T-cell (primary cell): Measurements from ENCODE around the gene CNNM3. TPM values are rescaled to one million over a fixed set of nuclear protein-coding genes. Genes with fewer than 3 reads are reported as not detected.

ENCODE experiments used
- ATAC-seq, 4 experiments: fragments of 200-7000 bp in 3 of 4; fragments of 150-1000 bp in 1 of 4; cut with Tn5 transposase; replicated peaks in 1 of 4; 1 replicate in 3 of 4; 2 replicates in 1 of 4; pipeline ENCODE4 v1.10.0; 2021; ENCODE audit warnings: moderate library complexity in 3 of 4, mild to moderate bottlenecking in 2 of 4, moderate number of reproducible peaks in 1 of 4
- CTCF ChIA-PET, 2 donors: fragments of 300-600 bp; sonication (Branson Sonifier 250); formaldehyde crosslinking; loops; one replicate each; lab custom pipeline; 2022; ENCODE audit warnings: antibody characterized with exemption in 2 of 2; lab: Charles Lee
- POLR2A ChIA-PET, 2 donors: fragments of 300-600 bp; sonication (Branson Sonifier 250); formaldehyde crosslinking; loops; one replicate each; lab custom pipeline; 2022; ENCODE audit warnings: antibody characterized with exemption in 2 of 2; lab: Charles Lee
- DNase-seq, 35 experiments: peaks; one replicate each; pipeline versions ENCODE4 v3.0.0 to v3.0.0-alpha.2; 2013 to 2023
- H3K27ac ChIP-seq: one replicate; pipeline ENCODE4 v1.5.1; 2013; ENCODE audit warnings: low read length
- H3K27me3 ChIP-seq, 2 experiments: replicated peaks in 1 of 2; 1 replicate in 1 of 2; 2 replicates in 1 of 2; pipeline versions ENCODE4 v1.6.1 to v1.7.0; 2013; ENCODE audit warnings: low read length in 1 of 2, mixed read lengths in 1 of 2; ENCODE audit not compliant: control insufficient read depth in 2 of 2, insufficient read depth in 2 of 2; ENCODE audit errors: extremely low read depth in 1 of 2
- H3K36me3 ChIP-seq, 2 donors: 1 replicate in 1 of 2; 2 replicates in 1 of 2; pipeline versions ENCODE4 v1.6.1 to v1.7.0; 2013; ENCODE audit warnings: low read length in 1 of 2; ENCODE audit not compliant: control insufficient read depth in 2 of 2, insufficient read depth in 1 of 2; ENCODE audit errors: extremely low read depth in 1 of 2
- H3K4me1 ChIP-seq, 2 experiments: 1 replicate in 1 of 2; 2 replicates in 1 of 2; pipeline versions ENCODE4 v1.6.1 to v1.7.0; 2013; ENCODE audit warnings: low read length in 2 of 2, mixed read lengths in 1 of 2; ENCODE audit not compliant: insufficient read depth in 2 of 2, control insufficient read depth in 1 of 2; ENCODE audit errors: extremely low read depth in 1 of 2
- H3K4me3 ChIP-seq, 2 donors: 1 replicate in 1 of 2; 2 replicates in 1 of 2; pipeline versions ENCODE4 v1.5.1 to v1.7.0; 2013; ENCODE audit warnings: mild to moderate bottlenecking in 2 of 2, low read length in 1 of 2, moderate library complexity in 1 of 2; ENCODE audit not compliant: control insufficient read depth in 1 of 2; ENCODE audit errors: extremely low read depth in 1 of 2
- H3K9me3 ChIP-seq: 2 replicates; pipeline ENCODE4 v1.7.0; 2013
- H3K27ac Mint-ChIP-seq, 2 donors: one replicate each; pipeline ENCODE4 v1.8.0; 2020 to 2021; ENCODE audit warnings: mild to moderate bottlenecking in 2 of 2, mixed read lengths in 2 of 2
- H3K27me3 Mint-ChIP-seq, 2 donors: one replicate each; pipeline ENCODE4 v1.8.0; 2021 to 2022; ENCODE audit warnings: mixed read lengths in 2 of 2
- H3K36me3 Mint-ChIP-seq: one replicate; pipeline ENCODE4 v1.8.0; 2021; ENCODE audit warnings: mixed read lengths
- H3K4me1 Mint-ChIP-seq, 3 donors: one replicate each; pipeline ENCODE4 v1.8.0; 2020 to 2022; ENCODE audit warnings: mixed read lengths in 3 of 3, mild to moderate bottlenecking in 1 of 3
- H3K4me3 Mint-ChIP-seq, 3 donors: one replicate each; pipeline ENCODE4 v1.8.0; 2020 to 2022; ENCODE audit warnings: mild to moderate bottlenecking in 3 of 3, mixed read lengths in 3 of 3, moderate library complexity in 3 of 3
- H3K9me3 Mint-ChIP-seq, 3 donors: one replicate each; pipeline ENCODE4 v1.8.0; 2020 to 2022; ENCODE audit warnings: mixed read lengths in 3 of 3
- WGBS: methylation state at CpG from one replicate; pipeline ENCODE4 v1.1.5; 2013; ENCODE audit warnings: missing lambda C conversion rate; ENCODE audit not compliant: insufficient coverage; 5-methylcytosine and 5-hydroxymethylcytosine counted together
- total RNA-seq, 35 experiments: library from RNA in 6 of 35; stranded (reverse) in 6 of 35; fragments of 120-200 nt in 1 of 35; gene quantifications; one replicate each; pipeline versions ENCODE4 v1.2.1 to v1.2.4 and lab custom pipeline; 2013 to 2026

The CNNM3 gene
- total RNA-seq, 5 donors from 2014 or later (not counting 1 experiment from before 2014, with no cell fraction given): 44.2 to 55.3 (median 48.0) TPM

DNA sequence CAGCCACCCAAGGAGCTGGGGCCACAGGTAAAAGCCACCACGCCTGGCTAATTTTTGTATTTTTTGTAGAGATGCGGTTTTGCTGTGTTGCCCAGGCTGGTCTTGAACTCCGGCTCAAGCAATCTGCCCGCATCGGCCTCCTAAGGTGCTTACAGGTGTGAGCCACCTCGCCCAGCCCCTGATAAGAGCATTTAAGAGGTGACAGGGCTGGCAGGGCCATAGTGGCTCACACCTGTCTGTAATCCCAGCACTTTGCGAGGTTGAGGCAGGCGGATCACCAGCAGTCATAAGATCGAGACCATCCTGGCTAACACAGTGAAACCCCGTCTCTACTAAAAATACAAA lies 9.0 kb upstream of the CNNM3 start:
- Histone ChIP-seq H3K4me1 (peaks cover 0 to 26% of the 10 kb centered on the region in 2 experiments), H3K4me3 (peak overlapping the region in 1 of 2 donors; percentile 28), H3K9me3 (no peaks in the 10 kb centered on the region), H3K36me3 (peaks cover 3 to 17% of the 10 kb centered on the region in 2 donors), H3K27me3 (no peaks in the 10 kb centered on the region), H3K27ac (peak overlapping the region; percentile 77)
- Mint-ChIP-seq H3K27me3 (no peaks in the 10 kb centered on the region), H3K36me3 (peaks cover 2% of the 10 kb centered on the region), H3K27ac (peak overlapping the region; percentile 97 to 100), H3K4me3 (peak overlapping the region; percentile 67 to 70 (median 69)), H3K9me3 (no peaks in the 10 kb centered on the region), H3K4me1 (peaks cover 21 to 41% (median 34%) of the 10 kb centered on the region in 3 donors)
- POLR2A ChIA-PET: interaction anchor here in 1 of 2 donors (0.6 to 1.0 kb wide), 2 partner anchors 33 to 50 kb away, joined by 3 to 5 read pairs; no protein-coding TSS in a partner anchor
- DNase-seq (no peak), ATAC-seq (peak in 3 of 4 experiments; percentile 2 to 13 (median 3))
- CTCF ChIA-PET: interaction anchor here in 1 of 2 donors (0.6 to 1.4 kb wide), 2 partner anchors 47 to 51 kb away, joined by 3 to 7 read pairs; partner anchors contain the start of gene ANKRD39
- 69% methylated on average over 6 of the region's 10 CpGs for WGBS

DNA sequence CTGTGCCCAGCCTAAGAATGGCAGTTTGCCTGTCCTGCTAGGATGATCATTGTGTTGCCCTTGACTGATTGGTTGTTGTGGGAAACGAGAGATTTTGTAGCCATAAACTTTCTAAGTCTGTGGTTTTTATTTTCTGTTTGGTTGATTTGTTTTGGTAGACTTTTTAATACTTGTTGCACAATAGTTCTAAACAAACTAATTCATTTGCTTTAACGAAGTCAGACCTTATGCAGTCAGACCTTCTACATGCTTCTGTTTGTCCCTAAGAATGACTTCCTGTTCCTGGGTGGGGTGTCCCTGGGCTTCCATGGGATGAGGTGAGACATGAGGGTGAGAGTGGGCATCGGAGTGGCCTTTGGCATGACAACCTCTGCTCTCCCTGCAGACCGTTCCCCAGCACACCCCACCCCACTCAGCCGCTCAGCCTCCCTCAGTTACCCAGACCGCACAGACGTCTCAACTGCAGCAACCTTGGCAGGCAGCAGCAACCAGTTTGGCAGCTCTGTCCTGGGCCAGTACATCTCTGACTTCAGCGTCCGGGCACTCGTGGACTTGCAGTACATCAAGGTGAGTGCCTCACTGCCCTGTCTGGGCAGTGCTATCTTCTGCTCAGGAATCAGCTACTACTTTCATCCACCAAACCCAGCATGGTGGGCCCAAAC lies 7.8 kb upstream of the CNNM3 start:
- no peak overlapping the region for H3K4me3 Mint-ChIP-seq

GRCh38 chr2:96809216-96809882 lies 6.7 kb upstream of the CNNM3 start:
- no peak overlapping the region for H3K4me3 Mint-ChIP-seq
- H3K4me1 ChIP-seq: peaks cover 0 to 19% of the 10 kb centered on the region in 2 experiments
- peaks cover 24 to 49% (median 48%) of the 10 kb centered on the region in 3 donors for H3K4me1 Mint-ChIP-seq
- H3K9me3 Mint-ChIP-seq: no peaks in the 10 kb centered on the region
- no peak overlapping the region for H3K27ac ChIP-seq
- H3K4me3 ChIP-seq: no peak overlapping the region
- 92% methylated on average over 11 of the region's 13 CpGs for WGBS
- H3K36me3 Mint-ChIP-seq: peaks cover 2% of the 10 kb centered on the region
- peak overlapping the region; percentile 69 to 97 for H3K27ac Mint-ChIP-seq
- H3K27me3 Mint-ChIP-seq: no peaks in the 10 kb centered on the region
- H3K9me3 ChIP-seq: no peaks in the 10 kb centered on the region
- POLR2A ChIA-PET: no interaction called here
- DNase-seq (no peak), ATAC-seq (no peak)
- CTCF ChIA-PET: no interaction called here
- peaks cover 3 to 17% of the 10 kb centered on the region in 2 donors for H3K36me3 ChIP-seq
- no peaks in the 10 kb centered on the region for H3K27me3 ChIP-seq

More for the DNA sequence above, 7.8 kb upstream of the CNNM3 start:
- H3K36me3 Mint-ChIP-seq: peaks cover 2% of the 10 kb centered on the region
- Histone ChIP-seq H3K27me3 (no peaks in the 10 kb centered on the region), H3K27ac (no peak overlapping the region), H3K9me3 (no peaks in the 10 kb centered on the region), H3K4me1 (peaks cover 0 to 19% of the 10 kb centered on the region in 2 experiments), H3K4me3 (no peak overlapping the region), H3K36me3 (peaks cover 3 to 17% of the 10 kb centered on the region in 2 donors)
- DNase-seq (no peak), ATAC-seq (no peak)
- H3K4me1 Mint-ChIP-seq: peaks cover 24 to 45% (median 44%) of the 10 kb centered on the region in 3 donors
- H3K27me3 Mint-ChIP-seq: no peaks in the 10 kb centered on the region
- ChIA-PET POLR2A (no interaction called here), CTCF (interaction anchor here in 1 of 2 donors (0.7 kb wide), 1 partner anchor 302 kb away, joined by 3 read pairs; no protein-coding TSS in a partner anchor)
- peak overlapping the region; percentile 97 to 100 for H3K27ac Mint-ChIP-seq
- no peaks in the 10 kb centered on the region for H3K9me3 Mint-ChIP-seq
- 97% methylated on average over 7 of the region's 10 CpGs for WGBS

GRCh38 chr2:96809951-96810782 lies 5.9 kb upstream of the CNNM3 start:
- H3K4me3 ChIP-seq: no peak overlapping the region
- Mint-ChIP-seq H3K27me3 (no peaks in the 10 kb centered on the region), H3K27ac (peak overlapping the region; percentile 55 to 71), H3K36me3 (peaks cover 2% of the 10 kb centered on the region), H3K4me3 (no peak overlapping the region), H3K9me3 (no peaks in the 10 kb centered on the region), H3K4me1 (peaks cover 27 to 50% (median 50%) of the 10 kb centered on the region in 3 donors)
- DNase-seq: no peak
- no peak overlapping the region for H3K27ac ChIP-seq
- H3K4me1 ChIP-seq: peaks cover 0 to 20% of the 10 kb centered on the region in 2 experiments
- WGBS: 63% methylated on average over 4 of the region's 12 CpGs
- POLR2A ChIA-PET: no interaction called here
- H3K27me3 ChIP-seq: no peaks in the 10 kb centered on the region
- no peak for ATAC-seq
- CTCF ChIA-PET: no interaction called here
- H3K36me3 ChIP-seq: peaks cover 3 to 17% of the 10 kb centered on the region in 2 donors
- H3K9me3 ChIP-seq: no peaks in the 10 kb centered on the region

DNA sequence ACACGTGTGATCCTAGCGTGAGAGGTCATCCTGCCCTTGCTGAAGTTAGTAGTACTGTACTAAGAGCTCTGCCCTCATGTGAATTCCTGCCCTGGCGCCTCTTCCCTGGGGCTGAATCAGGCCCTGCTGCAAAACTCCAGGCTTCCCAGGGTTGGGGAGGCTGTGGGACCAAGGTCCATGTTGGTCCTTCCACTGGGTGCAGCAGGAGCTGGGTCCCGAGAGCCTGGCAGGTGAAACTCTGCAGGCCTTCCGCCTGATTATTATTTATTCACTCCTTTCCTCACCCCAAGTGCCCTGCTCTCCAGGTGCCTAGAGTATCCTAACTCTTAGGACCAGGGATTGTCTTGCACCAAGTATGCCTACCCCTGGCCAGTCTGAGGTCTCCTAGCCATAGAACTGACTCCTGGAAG lies 5.3 kb upstream of the CNNM3 start:
- Histone ChIP-seq H3K9me3 (no peaks in the 10 kb centered on the region), H3K4me3 (no peak overlapping the region), H3K27me3 (no peaks in the 10 kb centered on the region), H3K4me1 (peaks cover 0 to 25% of the 10 kb centered on the region in 2 experiments), H3K36me3 (peaks cover 3 to 17% of the 10 kb centered on the region in 2 donors), H3K27ac (no peak overlapping the region)
- DNase-seq (no peak), ATAC-seq (no peak)
- Mint-ChIP-seq H3K9me3 (no peaks in the 10 kb centered on the region), H3K27me3 (no peaks in the 10 kb centered on the region), H3K36me3 (peaks cover 2% of the 10 kb centered on the region), H3K4me1 (peaks cover 32 to 54% (median 54%) of the 10 kb centered on the region in 3 donors), H3K27ac (peak overlapping the region in 1 of 2 donors; percentile 71), H3K4me3 (no peak overlapping the region)
- CTCF ChIA-PET: interaction anchor here in 1 of 2 donors (1.0 kb wide), 1 partner anchor 8 kb away, joined by 3 read pairs; no protein-coding TSS in a partner anchor
- WGBS: 89% methylated on average over 2 of the region's 5 CpGs
- POLR2A ChIA-PET: no interaction called here

DNA sequence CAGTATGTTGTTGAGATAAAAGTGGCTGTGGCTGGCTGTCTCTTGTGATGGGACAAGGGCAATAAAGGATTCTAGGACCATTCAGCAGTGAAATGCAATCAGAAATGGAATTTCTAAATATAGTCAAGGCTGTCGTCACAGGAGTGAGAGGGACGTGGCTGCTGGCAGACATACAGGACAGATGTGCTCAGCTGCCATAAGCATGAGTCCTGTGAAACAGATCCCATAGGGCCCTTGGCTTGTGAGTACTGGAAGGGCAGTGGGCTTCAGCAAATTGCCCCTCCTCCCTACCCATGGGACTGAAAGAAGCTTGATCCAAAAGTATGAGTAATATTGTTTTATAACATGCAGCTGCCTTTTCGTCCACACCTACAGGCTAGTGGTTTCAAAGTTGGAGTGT lies 4.2 kb upstream of the CNNM3 start:
- Mint-ChIP-seq H3K27ac (peak overlapping the region; percentile 10 to 18), H3K4me1 (peaks cover 23 to 45% (median 44%) of the 10 kb centered on the region in 3 donors), H3K36me3 (peaks cover 2% of the 10 kb centered on the region), H3K27me3 (no peaks in the 10 kb centered on the region), H3K4me3 (no peak overlapping the region), H3K9me3 (no peaks in the 10 kb centered on the region)
- Histone ChIP-seq H3K9me3 (no peaks in the 10 kb centered on the region), H3K27ac (no peak overlapping the region), H3K4me3 (no peak overlapping the region), H3K36me3 (peaks cover 3 to 17% of the 10 kb centered on the region in 2 donors), H3K27me3 (no peaks in the 10 kb centered on the region), H3K4me1 (peaks cover 0 to 17% of the 10 kb centered on the region in 2 experiments)
- ChIA-PET CTCF (interaction anchor here in 1 of 2 donors (0.6 kb wide), 1 partner anchor 50 kb away, joined by 3 read pairs; no protein-coding TSS in a partner anchor), POLR2A (no interaction called here)
- no peak for ATAC-seq
- 65% methylated on average over 2 of the region's 3 CpGs for WGBS
- no peak for DNase-seq
